HG02610 (cell line): ENCODE measurements around the gene GAS6.
"Not testable (repeated sequence)": the region's sequence is repeated elsewhere in the genome, so short reads cannot be mapped to it uniquely, and the experiment has no call there.

Experiments
- ATAC-seq: cut with Tn5 transposase; IDR thresholded peaks from one replicate; pipeline ENCODE4 v1.9.1; 2021; ENCODE audit warnings: mild to moderate bottlenecking, moderate library complexity; ENCODE audit not compliant: unreplicated experiment

GAS6 gene

DNA sequence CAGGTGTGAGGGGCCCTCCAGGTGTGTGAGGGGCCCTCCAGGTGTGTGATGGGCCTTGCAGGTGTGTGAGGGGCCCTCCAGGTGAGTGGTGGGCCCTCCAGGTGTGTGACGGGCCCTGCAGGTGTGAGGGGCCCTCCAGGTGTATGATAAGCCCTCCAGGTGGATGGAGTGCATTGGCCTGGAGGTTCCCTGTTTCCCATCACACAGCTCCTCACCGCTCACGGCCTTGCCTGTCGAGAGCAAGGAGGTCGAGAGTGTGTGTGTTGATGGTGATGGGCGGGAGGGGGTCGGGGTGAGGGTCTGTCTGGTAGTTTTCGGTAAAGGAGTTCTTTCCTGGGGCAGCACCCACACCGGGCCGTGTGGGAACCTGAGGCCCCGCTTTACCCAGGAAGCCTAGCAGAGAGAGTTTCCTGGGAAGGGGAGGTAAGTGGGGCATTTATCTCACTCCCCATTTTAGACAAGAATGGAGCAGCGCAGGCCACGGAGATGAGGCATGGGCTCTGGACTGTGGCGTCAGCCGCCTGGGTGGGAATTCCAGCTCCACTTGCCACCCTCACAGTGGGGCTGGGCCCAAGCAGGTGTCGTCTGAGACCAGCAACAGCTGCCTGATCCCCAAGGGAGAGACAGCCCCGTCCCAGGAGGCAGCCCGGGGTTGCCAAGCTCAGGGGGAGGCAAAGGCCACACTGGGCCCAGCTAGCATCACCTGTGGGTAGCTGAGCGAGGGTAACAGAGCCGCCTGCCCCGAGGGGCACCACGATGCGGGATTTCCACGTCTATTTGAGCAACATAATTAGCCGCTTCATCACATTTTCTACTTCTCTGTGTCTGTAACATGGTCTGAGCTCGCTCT, 10.9 kb upstream of the GAS6 start:
- no peak for ATAC-seq

DNA sequence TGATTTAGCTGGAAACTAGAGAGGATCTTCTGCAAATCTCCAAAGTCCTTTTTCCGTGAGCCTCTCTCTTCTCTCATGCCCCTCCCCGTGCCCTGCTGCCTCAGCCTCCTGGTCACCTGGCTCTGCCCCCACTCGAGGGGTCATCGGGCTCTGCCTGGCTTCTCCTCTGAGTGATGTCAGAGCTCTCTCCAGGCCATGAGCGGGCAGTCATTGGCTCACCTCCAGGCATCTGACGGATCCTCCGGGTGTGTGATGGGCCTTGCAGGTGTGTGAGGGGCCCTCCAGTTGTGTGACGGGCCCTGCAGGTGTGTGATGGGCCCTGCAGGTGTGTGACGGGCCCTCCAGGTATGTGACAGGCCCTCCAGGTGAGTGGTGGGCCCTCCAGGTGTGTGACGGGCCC, 10.3 kb upstream of the GAS6 start:
- ATAC-seq: no peak

DNA sequence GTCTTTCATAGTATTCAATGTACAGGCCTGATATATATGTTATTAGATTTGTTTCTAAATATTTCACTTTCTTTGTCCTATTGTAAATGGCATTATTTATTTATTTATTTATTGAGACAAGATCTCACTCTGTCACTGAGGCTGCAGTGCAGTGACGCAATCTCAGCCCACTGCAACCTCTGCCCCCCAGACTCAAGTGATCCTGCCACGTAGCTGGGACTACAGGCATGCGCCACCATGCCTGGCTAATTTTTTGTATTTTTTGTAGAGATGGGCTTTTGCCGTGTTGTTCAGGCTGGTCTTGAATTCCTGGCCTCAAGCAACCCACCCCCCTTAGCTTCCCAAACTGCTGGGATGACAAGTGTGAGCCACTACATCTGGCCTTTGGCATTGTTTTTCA, 5.4 kb upstream of the GAS6 start:
- ATAC-seq: no peak

DNA sequence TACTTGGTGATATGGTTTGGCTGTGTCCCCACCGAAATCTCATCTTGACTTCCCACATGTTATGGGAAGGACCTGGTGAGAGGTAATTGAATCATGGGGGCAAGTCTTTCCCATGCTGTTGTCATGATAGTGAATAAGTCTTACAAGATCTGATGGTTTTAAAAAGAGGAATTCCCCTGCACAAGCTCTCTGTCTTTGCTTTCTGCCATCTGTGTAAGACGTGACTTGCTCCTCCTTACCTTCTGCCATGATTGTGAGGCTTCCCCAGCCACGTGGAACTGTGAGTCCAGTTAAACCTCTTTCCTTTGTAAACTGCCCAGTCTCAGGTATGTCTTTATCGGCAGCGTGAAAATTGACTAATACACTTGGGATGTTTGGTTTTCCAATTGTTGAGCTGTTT, 4.0 kb upstream of the GAS6 start:
- not testable (repeated sequence) for ATAC-seq

DNA sequence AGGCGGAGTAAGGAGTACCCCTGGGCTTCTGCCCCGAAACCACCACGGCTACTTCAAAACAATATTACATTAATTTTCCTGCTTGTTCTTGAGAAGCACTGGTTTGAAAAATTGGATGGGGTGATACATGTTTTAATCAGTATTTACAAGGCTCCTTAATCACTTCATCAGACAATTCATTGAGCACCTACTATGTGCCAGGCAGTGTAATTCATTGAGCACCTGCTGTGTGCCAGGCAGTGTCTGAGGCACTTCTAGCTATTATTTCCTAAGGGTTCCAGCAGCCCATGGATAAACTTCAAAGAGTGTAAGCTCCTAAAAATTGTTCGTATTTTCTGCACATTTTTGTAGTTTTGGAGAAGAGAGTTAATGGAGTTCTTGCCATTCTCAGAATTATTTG, 1.6 kb upstream of the GAS6 start:
- no peak for ATAC-seq

DNA sequence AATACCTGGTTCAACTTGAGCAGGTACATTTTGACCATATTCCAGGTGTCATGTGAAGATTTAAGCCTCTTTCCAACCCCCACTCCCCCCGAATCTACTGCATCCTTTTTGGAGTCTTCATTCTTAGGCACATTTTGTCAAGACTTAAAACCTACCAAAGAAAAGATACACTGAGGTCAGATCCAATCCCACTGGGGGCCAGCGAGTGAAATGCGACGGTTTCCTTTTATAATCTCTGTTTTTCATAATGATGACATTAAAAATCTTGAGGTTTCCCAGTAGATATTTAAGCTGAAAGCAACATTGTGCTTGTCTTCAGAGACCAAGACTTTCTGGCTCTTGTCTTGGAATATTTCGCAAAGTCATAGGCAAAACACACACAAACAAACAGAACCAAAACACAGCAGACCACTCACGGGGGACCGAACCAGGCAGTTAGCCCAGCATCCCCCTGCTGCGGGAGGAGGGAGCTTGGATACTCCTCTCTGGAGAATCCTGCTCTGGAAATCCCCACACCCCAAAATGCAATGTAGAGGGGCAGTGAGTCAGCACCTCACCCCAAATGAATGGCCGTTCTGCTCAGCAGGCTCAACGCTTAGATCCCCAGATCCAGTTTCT, 506 bp upstream of the GAS6 start:
- ATAC-seq: no peak

DNA sequence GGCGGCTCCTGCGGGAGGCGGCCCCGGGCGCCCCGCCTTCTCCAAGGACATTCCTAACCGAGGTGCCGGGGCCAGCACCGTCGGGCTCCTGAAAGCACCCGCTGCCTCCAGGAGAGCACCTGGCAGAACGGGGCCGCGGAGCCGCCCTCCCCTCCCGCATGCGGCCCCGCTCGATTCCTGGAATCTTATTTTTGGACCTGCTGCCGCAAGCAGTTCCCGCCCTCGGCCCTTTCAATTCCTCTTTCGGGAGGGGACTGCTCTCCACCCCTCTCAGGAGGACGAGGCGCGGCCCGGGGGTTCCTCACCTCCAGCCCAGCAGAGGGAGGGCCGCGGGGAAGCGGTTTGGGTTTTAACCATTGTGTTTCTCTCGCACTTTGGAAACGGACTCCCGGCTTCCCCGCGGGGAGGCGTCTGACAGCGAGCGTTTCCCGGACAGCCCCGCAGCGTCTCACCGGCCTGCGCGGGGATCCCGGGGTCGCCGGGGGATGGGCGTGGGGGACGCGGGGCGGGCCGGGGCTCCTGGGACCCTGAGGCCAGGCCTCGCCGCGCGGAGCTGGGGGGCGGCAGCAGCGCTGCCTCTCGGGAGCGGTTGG, 849 bp downstream of the GAS6 start:
- no peak for ATAC-seq

DNA sequence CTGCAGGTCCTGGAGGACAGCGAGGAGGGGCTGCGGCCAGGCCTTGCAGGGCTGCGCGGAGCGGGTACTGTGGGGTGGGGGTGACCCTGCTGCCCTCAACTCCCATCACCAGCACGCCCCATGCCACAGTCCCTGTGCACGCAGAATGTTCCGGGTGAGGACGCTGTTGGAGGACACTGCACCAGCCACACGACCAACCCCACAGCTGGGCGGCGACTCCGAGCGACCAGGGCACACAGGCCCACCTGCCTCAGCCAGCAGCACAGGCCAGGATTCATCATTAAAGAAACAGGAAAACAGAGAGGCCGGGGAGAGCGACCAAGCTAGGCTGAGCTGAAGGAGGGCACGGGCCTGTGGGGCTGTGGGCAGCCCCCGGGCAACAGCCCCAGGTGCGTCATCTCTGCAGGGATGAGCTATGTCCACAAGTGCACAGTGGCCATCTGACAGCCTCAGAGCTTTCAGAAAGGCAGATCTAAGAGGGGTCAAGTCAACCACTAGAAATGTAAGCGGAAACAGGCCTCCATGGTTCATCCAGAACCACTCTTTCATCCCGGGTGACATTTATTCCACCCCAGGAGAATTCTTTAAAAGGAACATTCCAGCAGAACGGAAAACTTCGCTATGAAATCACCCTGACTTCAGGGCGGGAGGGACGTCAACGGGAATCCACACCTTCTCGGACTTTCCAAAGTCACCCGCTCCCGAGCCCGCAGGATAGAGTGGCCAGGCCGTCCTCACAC, 1.5 kb downstream of the GAS6 start:
- ATAC-seq: no peak

DNA sequence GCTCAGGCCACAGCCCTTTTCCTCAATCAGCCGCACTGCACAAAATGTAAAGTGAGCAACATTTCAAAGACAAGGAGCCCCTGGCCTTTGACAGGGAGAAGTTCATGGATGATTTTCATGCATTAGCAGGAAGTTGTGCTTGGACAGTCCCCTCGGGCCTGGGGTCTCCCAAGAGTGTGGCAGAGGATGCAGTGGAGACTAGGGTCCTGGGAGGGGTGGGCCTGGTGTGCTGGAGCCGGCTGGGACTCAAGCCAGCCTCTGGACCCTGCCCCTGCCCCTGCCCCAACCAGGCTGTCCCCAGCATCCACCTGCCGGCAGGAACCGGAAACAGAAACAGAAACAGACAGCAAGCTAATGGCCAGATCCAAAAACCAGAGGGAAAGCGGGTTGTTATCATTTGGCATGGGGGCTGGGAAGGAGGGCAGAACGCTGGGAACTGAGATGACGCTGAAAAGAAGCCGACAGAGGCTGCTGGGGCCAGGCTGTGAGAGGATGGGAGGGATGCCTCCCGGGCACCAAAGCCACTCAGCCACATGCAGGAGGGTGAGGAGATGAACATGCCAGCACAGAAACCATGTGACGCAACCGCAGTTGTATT, 2.3 kb downstream of the GAS6 start:
- no peak for ATAC-seq

DNA sequence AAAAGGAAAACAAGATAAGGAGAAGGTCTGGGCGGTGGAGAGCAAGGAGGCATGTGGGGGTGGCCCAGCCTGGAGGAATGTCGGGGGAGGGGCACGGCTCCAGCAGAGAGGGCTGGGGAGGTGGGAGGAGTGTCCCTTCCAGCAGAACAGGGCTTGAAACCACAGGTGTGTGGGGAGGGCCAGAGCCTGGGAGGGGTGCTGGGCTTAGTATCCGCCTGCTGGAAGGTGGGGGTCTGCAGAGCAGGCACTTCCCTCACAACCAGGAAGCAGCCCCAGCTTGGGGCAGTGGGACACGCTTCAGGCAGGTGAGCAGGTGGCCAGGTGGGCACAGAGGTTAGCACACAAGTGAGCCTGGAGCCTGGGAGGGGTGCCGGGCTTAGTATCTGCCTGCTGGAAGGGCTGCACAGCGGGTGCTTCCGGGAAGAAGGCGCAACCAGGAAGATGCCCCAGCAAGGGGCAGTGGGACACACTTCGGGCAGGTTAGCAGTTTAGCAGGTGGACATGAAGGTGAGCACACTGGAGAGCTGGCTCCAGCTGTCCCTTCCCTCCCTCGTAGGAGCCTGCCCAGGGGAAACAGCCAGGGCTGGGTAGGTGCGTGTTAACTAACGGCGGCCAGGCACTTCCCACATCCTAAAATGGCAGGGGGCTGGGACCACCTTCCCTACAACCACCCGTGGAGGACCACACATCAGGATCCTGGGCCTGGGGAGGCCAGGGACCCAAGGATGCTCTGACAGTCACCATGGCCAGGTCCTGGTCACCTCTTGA, 3.0 kb downstream of the GAS6 start:
- ATAC-seq: no peak

DNA sequence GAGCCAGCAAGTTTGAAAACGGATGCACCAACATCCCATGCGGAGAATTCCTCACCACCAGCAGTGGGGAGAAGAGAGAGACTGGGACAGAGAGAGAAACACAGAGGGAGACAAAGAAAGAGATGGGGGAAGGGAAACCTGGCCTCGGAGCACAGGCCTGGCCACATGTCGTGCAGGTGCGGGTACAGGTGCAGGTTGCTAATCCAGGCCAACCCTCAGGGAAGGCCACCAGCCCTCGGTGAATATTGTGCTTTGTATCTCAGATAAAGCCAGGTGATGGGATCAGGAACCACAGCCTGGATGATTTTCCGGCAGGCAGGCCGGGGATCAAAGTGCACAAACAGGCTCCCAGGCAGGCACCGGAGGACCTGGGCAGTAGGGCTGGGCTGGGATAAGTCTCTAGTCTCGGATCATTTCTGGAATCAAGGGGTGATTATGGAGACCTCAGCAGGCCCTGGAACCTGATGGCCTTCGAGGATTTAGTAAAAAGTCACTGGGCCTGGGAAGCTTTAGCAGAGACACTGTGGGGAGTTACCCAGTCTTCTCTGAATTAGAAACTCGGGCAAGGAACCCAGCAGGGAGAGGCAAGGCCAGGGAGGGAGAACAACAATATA, 3.7 kb downstream of the GAS6 start:
- ATAC-seq: no peak

DNA sequence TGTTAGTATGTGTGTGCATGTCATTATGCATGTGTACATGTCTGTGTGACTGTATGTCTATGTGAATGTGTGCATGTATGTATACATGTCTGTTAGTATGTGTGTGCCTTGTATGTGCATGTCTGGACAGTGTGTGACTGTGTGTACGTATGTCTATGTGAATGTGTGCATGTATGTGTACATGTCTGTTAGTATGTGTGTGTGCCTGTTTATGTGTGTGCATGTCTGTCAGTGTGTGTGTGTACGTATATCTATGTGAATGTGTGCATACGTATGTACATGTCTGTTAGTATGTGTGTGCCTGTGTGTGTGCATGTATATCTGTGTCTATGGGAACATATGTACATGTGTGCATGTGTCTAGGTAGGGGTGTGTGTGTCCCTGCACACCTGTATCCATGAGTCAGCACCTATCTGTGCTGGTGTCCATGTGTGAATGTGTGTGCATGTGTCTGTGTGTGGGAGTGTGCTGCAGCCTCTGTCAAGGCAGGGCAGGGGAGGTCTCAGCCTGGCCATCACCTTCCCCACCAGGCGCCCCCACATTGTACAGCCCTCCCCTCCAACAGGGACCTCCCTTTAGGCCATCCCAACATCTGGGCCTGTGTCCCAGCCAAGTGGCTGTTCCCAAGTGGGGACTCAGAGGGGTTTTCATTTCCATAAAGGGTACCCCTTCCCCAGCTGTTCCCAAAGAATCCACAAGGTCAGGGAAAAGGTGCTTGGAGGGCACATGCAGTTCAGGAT, 4.4 kb downstream of the GAS6 start:
- no peak for ATAC-seq

DNA sequence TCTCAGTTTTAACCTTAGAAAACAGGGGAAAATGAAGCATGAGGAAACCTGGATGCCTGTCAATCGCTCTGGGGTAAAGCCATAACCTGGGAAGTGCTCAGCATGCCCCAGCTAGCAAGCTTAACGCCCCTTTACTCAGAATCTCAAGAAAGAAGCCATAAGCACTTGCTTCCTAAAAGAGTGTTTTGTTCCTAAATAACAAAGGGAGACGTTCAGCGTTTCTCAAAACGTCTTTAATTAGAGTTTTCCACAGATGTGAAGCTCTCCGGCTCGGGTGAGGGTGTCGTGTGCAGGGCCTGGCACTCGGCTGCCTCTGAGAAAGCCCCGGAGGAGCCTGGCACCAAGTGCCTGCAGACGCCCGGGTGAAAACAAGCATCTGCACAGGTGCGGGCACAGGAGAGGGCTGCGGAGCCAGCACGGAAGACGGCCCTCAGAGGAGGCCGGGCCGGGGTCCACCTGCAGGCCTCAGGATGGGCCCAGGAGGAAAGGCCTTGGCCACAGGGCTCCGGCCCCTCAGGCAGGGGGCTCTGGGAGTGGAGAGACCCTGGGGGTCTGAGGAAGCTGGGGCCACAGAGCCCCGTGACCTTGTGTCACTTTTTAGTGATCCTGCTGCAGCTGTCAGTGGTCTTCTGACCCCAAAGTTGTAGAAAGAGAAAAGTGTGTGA, 6.2 kb downstream of the GAS6 start:
- ATAC-seq: no peak

DNA sequence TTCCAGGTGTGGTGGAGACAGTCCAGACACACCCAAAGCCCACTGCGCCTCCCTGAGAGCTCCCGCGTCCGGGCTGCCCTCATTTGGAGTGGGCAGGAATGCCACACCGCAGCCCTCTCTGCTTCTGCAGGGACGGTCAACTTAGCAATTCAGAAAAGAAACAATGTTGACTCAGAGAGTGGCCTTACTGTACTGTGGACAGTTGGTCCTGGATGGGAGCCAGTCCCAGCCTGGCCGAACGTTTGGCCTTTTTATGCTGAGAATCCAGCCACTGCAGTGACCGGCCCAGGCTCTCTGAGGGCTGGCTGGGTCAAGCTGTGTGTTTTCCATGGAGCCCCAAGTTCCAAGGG, 7.2 kb downstream of the GAS6 start:
- no peak for ATAC-seq

DNA sequence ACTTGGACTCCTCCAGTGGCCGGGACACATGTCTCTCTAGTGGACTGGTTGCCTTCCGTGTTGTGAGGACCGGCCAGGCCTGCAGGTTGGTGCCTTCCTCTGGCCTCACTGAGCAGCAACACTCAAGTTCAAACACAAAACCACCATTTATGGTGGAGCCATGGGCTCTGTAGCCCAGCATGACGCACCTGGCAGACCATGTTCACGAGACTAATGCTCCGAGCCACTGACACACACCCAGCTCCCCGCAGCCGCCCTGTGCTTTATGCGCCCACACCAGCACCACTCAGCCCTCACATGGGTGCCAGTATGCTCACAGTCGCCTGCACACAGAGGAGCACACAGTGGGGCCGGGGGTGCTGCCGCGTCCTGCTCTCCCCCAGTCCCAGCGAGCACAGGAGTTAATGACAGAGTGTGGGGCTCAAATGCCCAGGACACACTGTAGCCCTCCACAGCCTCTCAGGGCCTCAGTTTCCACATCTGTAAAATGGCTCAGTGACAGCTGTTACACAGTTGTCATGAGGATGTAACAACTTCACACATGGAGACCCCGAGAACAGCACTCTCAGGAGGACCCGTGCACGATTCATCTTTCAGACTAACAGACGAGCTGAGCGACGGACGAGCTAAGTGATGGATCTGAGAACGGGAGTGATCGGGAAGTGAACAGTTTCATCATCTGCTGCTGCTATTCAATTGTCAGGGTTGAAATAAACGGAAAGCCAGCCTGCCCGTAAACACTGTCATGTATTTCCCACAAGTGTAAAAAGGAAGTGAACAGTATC, 7.8 kb downstream of the GAS6 start:
- no peak for ATAC-seq

DNA sequence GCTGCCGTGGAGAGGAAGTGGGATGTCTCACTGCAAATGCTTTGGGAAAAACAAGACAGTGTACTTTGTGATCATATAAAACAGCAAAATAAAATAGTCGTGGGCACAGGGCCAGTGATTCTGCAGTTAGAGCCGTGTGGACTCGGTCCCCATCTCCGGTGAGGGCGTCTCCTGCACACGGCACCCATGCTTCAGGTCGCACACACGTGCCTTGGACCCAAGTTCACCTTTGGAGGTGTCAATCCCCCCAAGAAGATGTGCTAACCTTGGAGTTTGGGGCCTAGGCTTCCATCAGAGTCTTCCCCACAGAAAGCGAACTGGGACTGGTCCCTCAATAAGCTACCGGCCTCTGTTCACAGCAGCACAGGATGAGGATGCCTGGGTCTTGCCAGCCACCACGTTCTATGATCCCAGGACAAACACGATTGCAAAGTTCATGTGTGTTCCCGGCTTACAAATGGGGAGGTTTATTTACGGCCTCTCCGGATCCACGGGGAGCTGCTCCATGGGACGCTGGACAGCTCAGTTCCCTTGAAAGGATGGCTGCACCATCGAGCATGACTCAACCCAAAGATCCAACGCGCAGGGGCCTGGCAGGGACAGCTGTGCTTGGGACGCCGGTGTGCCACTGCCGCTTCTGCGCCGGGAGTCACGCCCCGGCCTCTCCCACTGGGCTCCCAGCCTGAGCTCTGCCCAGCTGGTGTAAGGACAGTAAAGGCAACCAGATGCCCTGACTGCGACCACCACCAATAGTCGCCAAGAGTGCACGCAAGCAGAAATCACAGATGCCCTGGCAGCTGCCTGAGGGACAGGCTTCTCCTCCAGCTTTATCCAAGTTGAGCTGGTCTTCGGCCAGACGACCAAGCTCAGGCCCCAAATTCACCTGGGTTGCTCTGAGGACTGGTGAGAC, 8.6 kb downstream of the GAS6 start:
- no peak for ATAC-seq
